Parathyroid adenoma (tissue), 2 donors: Measurements from ENCODE around the gene RAP1A.

Source experiments
- H2AFZ ChIP-seq: fragments of 300-600 bp; sonication (generic); one replicate; pipeline ENCODE4 v1.7.0; 2017; ENCODE audit warnings: antibody characterized with exemption, mild to moderate bottlenecking
- H3K27ac ChIP-seq: fragments of 300-600 bp; sonication (generic); one replicate; pipeline ENCODE4 v1.7.0; 2017
- H3K27me3 ChIP-seq: fragments of 300-600 bp; sonication (generic); one replicate; pipeline ENCODE4 v1.7.0; 2017; ENCODE audit warnings: low read length; ENCODE audit not compliant: control insufficient read depth, insufficient read depth
- H3K36me3 ChIP-seq: fragments of 300-600 bp; sonication (generic); one replicate; pipeline ENCODE4 v1.7.0; 2017; ENCODE audit warnings: low read length; ENCODE audit not compliant: control insufficient read depth, insufficient read depth
- H3K4me1 ChIP-seq: fragments of 300-600 bp; sonication (generic); one replicate; pipeline ENCODE4 v1.7.0; 2017; ENCODE audit warnings: control low read depth
- H3K4me2 ChIP-seq: fragments of 300-600 bp; sonication (generic); one replicate; pipeline ENCODE4 v1.7.0; 2017; ENCODE audit warnings: low read length
- H3K4me3 ChIP-seq: fragments of 300-600 bp; sonication (generic); one replicate; pipeline ENCODE4 v1.7.0; 2017; ENCODE audit warnings: low read depth, low read length
- H3K79me2 ChIP-seq: fragments of 300-600 bp; sonication (generic); one replicate; pipeline ENCODE4 v1.7.0; 2017; ENCODE audit warnings: control low read depth
- H3K9ac ChIP-seq: fragments of 300-600 bp; sonication (generic); one replicate; pipeline ENCODE4 v1.7.0; 2017; ENCODE audit warnings: mild to moderate bottlenecking
- H3K9me3 ChIP-seq: fragments of 300-600 bp; sonication (generic); one replicate; pipeline ENCODE4 v1.7.0; 2017; ENCODE audit warnings: low read length; ENCODE audit not compliant: control insufficient read depth
- CTCF ChIP-seq: fragments of 300-600 bp; sonication (generic); IDR thresholded peaks from one replicate; pipeline ENCODE4 v1.7.0; 2017; ENCODE audit warnings: antibody characterized with exemption, mild to moderate bottlenecking
- donor health status: primary hyperparathyroidism.

Gene RAP1A

GRCh38 chr1:111761717-111762116, 142.1 kb downstream of the RAP1A start:
- Histone ChIP-seq H3K27me3 (no peaks in the 10 kb centered on the region), H3K4me2 (no peak overlapping the region), H3K27ac (no peak overlapping the region), H3K9ac (no peak overlapping the region), H3K4me1 (no peaks in the 10 kb centered on the region), H2AFZ (no peak overlapping the region), H3K36me3 (no peaks in the 10 kb centered on the region), H3K79me2 (no peaks in the 10 kb centered on the region), H3K4me3 (no peak overlapping the region), H3K9me3 (no peaks in the 10 kb centered on the region)
- TF ChIP-seq CTCF, result no peak

GRCh38 chr1:111762332-111762731, 142.7 kb downstream of the RAP1A start:
- Histone ChIP-seq H3K9me3 (no peaks in the 10 kb centered on the region), H3K4me3 (no peak overlapping the region), H3K4me1 (no peaks in the 10 kb centered on the region), H3K9ac (no peak overlapping the region), H3K36me3 (no peaks in the 10 kb centered on the region), H3K79me2 (no peaks in the 10 kb centered on the region), H3K4me2 (no peak overlapping the region), H3K27me3 (no peaks in the 10 kb centered on the region), H2AFZ (no peak overlapping the region), H3K27ac (no peak overlapping the region)
- no peak for TF ChIP-seq CTCF
